Fibroblast of skin of left quadriceps (primary cell): ENCODE data around the gene THAP12.
"Not testable (repeated sequence)": the region's sequence is repeated elsewhere in the genome, so short reads cannot be mapped to it uniquely, and the experiment has no call there.

Experiments used
- DNase-seq, 2 experiments: peaks; one replicate each; pipeline ENCODE4 v3.0.0-alpha.2; 2013; ENCODE audit warnings: low read depth in 2 of 2

Gene THAP12

GRCh38 chr11:76327756-76328388 is 53.1 kb downstream of the THAP12 start:
- DNase-seq: no peak

GRCh38 chr11:76327202-76327601 is 53.7 kb downstream of the THAP12 start:
- DNase-seq: no peak

- DNase-seq: no peak
Observed at GRCh38 chr11:76325185-76325584, 55.7 kb downstream of the THAP12 start.

GRCh38 chr11:76323804-76324203 is 57.1 kb downstream of the THAP12 start:
- no peak for DNase-seq

- DNase-seq: not testable (repeated sequence)
Observed at GRCh38 chr11:76323375-76323774, 57.6 kb downstream of the THAP12 start.

- DNase-seq: no peak
Observed at GRCh38 chr11:76322942-76323341, 58.0 kb downstream of the THAP12 start.

GRCh38 chr11:76322540-76322939 is 58.4 kb downstream of the THAP12 start:
- no peak for DNase-seq

- no peak for DNase-seq
Observed at GRCh38 chr11:76321820-76322524, 59.0 kb downstream of the THAP12 start.

GRCh38 chr11:76321340-76321739 is 59.6 kb downstream of the THAP12 start:
- DNase-seq: no peak

- DNase-seq: no peak
Observed at GRCh38 chr11:76320929-76321328, 60.0 kb downstream of the THAP12 start.

- not testable (repeated sequence) for DNase-seq
Observed at GRCh38 chr11:76319798-76320197, 61.1 kb downstream of the THAP12 start.

GRCh38 chr11:76318744-76319384 is 62.1 kb downstream of the THAP12 start:
- peak; percentile 14 to 21 for DNase-seq

- no peak for DNase-seq
Observed at GRCh38 chr11:76317296-76317695, 63.6 kb downstream of the THAP12 start.

GRCh38 chr11:76316726-76317125 is 64.2 kb downstream of the THAP12 start:
- no peak for DNase-seq

GRCh38 chr11:76315182-76315853 is 65.6 kb downstream of the THAP12 start:
- no peak for DNase-seq

- peak; percentile 5 to 25 for DNase-seq
Observed at GRCh38 chr11:76314741-76315090, 66.2 kb downstream of the THAP12 start.

- DNase-seq: peak in 1 of 2 experiments; percentile 7
Observed at GRCh38 chr11:76313913-76314740, 66.8 kb downstream of the THAP12 start.

GRCh38 chr11:76313271-76313670 is 67.7 kb downstream of the THAP12 start:
- DNase-seq: no peak

- no peak for DNase-seq
Observed at GRCh38 chr11:76310832-76311595, 69.9 kb downstream of the THAP12 start.

- no peak for DNase-seq
Observed at GRCh38 chr11:76307978-76308747, 72.8 kb downstream of the THAP12 start.
